ENCODE results near the gene TF.

Gene TF

GRCh38 chr3:133830071-133830470 is 83.9 kb downstream of the TF start:
- H3K27ac ChIP-seq: no peak overlapping the region
- no peak for TF ChIP-seq CTCF (conservative IDR thresholded peaks at IDR 0.05)

- no peak overlapping the region for H3K27ac ChIP-seq
- TF ChIP-seq CTCF (conservative IDR thresholded peaks at IDR 0.05): 0 out of 2 replicates have a peak, but pooled peaks have one; percentile 14
Measured at GRCh38 chr3:133831966-133832801, 86.0 kb downstream of the TF start.

- no peak for TF ChIP-seq CTCF (conservative IDR thresholded peaks at IDR 0.05)
Measured at GRCh38 chr3:133832802-133833144, 86.6 kb downstream of the TF start.

GRCh38 chr3:133833267-133833666 is 87.1 kb downstream of the TF start:
- TF ChIP-seq CTCF (conservative IDR thresholded peaks at IDR 0.05): no peak
- H3K27ac ChIP-seq: no peak overlapping the region

More at GRCh38 chr3:133832802-133833144, 86.6 kb downstream of the TF start:
- no peak overlapping the region for H3K27ac ChIP-seq

- no peak overlapping the region for H3K27ac ChIP-seq
- no peak for TF ChIP-seq CTCF (conservative IDR thresholded peaks at IDR 0.05)
Measured at GRCh38 chr3:133833880-133834620, 87.9 kb downstream of the TF start.

- TF ChIP-seq CTCF (conservative IDR thresholded peaks at IDR 0.05): no peak
Measured at GRCh38 chr3:133834621-133835417, 88.6 kb downstream of the TF start.

GRCh38 chr3:133835418-133835743 is 89.2 kb downstream of the TF start:
- H3K27ac ChIP-seq: no peak overlapping the region
- no peak for TF ChIP-seq CTCF (conservative IDR thresholded peaks at IDR 0.05)

More at GRCh38 chr3:133834621-133835417, 88.6 kb downstream of the TF start:
- H3K27ac ChIP-seq: no peak overlapping the region

Data from VCaP (cell line).